NCI-H2081 treated with DMSO at 0.1 percent for 48 hours (cell line): ENCODE results near the gene MUC6.

Experiments used
- DNase-seq: peaks from one replicate; lab custom pipeline; 2025; lab: John Stamatoyannopoulos, UW

MUC6 gene

DNA sequence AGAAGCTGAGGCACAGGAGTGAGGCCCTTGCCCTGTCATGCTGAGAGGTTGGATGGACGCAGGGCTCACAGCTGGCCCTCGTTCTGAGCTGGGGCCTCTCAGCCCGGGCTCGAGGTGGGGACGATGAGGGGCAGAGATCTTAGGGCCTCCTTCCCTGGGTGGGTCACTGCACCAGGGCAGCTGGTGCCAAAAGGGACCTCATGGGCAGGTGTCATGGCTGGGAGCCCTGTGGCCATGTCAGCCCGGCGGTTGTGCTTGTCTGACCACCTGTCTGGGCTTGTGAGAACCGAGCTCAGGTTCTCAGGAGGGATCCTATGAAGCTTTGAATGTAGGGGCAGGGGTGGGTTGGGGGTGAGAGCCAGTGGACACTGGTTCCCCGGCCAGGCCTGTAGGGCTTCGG is 1.8 kb upstream of the MUC6 start:
- no peak for DNase-seq

DNA sequence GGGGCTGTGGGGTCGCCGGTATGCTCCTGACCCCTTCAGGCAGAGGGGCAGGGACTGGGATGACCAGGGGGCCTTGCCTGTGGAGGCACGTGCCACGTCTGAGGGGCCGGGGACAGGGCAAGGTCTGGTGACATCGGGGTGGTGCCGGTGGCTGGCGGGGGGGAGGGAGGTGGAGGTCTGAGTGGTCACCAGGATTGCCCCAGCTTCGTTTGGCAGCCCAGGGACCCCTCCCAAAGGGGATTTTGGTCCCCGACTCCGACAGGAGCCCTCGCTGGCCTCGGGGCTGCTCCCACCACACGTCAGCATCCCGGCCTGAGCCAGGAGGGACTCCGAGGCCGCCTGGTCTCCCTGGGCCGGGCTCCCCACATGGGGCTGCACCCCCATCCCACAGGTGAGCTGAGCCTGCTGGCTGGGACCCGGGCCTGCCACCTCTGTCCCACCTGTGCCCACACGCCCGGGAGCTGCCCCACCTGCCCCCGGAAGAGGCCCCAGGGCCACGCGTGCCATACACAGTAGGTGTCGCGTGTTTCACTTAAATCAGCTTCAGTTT is 1.1 kb upstream of the MUC6 start:
- DNase-seq, result no peak

DNA sequence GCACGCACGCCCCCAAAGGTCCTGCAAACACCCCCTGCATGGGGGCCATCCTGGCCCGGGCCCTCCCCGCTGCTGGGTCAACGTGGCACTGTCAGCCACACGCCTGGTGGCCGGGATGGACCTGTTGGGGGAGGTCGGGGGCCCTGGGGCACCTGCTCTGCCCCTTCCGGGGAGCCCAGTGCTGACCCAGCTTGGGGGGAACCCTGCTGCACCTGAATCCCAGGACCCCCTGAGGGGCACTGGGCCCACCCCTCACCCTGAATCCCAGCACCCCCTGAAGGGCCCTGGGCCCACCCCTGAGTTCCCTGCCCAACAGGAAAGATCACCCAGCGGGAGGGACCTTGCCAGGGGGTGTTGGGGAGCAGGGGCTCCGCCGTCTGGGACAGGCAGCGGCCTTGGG is 413 bp upstream of the MUC6 start:
- DNase-seq, result no peak

DNA sequence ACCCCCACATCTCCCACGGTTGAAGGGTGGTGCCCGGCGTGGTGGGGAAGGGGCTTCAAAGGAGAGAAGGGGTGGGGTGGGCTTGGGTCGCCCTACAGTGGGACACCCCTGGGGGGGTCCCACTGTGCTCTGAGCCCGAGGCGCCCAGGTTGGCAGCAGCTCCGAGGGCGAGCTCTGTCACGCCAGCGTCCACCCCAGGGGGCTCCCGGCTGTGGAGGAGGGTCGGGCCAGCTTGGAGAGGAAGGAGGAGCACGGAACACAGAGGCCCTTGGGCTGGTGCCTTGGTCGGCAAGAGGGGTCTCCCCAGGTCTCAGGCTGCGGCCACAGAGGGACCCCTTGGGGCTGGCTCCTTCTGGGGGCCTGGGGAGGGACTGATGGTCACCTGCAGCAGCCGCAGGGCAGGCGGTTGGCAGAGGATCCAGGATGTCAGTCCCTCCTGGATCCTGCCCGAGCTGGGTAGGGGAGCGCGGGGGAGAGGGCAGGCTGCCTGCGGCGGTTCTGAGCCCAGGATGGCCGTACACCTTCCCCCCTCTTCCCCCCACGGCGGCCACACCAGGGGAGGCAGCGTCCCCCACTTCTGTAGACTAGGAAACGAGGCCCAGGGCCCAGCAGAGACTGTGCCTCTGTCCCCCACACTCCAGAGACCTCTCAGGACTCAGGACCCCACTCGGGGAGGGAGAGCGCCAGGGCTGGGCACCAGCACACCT is 788 bp downstream of the MUC6 start:
- DNase-seq, result no peak

DNA sequence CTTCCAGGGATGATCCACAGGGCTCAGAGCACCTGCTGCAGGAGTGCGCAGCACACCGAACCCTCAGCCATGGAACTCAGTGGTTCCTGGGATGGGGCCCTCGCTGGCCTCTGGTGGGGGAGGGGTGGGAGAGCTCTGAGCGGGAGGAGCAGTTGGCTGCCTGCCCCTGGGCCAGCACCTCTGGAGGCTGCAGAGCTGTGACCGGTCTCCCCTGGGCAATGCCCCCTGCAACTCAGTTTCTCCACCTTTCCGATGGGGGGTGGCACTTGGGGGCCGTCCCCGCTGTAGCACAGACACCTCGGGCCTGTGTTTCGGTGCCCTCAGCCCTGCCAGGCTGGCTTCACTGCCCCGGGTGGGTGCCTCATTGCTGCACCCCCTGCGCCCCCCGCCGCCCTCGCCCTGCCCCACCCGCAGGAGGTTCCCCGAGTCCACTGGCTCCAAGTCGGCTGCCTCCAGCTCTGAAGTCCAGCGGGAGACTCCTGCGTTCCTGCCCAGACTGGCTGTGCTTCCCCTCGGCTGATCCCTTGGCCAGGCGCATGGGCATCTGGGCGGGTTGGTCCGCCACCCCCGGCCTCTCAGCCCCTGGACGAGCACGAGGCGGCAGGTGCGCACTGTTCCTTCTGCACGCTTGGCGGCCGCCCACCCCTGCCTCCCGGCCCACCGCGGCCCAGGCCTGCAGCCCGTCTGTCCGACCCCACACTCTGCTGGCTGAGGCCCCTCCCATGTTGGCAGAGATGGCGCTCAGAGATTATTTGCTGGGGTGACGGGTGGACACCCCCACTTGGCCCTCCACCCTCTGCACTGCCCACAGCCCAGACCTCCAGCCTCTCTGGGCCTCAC is 1.8 kb downstream of the MUC6 start:
- DNase-seq, result no peak

DNA sequence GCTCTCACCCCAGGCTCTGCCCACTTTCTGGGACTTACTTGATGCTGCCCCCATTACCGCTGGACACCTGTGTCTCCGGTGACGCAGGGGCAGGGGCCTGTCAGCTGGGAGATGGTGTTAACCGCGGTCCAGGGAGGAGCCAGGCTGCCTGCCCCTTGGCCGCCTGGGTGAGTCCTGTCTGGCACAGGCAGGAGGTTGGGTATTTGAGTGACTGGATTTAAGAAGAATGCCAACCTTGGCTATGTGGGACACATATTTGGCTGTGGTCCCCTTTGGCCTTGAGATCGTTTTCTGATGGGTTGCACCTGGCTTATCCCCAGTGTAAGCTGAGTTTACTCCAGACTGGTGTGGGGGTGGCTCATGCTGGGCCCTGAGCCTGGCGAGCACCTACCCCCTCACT is 2.5 kb downstream of the MUC6 start:
- DNase-seq, result no peak

DNA sequence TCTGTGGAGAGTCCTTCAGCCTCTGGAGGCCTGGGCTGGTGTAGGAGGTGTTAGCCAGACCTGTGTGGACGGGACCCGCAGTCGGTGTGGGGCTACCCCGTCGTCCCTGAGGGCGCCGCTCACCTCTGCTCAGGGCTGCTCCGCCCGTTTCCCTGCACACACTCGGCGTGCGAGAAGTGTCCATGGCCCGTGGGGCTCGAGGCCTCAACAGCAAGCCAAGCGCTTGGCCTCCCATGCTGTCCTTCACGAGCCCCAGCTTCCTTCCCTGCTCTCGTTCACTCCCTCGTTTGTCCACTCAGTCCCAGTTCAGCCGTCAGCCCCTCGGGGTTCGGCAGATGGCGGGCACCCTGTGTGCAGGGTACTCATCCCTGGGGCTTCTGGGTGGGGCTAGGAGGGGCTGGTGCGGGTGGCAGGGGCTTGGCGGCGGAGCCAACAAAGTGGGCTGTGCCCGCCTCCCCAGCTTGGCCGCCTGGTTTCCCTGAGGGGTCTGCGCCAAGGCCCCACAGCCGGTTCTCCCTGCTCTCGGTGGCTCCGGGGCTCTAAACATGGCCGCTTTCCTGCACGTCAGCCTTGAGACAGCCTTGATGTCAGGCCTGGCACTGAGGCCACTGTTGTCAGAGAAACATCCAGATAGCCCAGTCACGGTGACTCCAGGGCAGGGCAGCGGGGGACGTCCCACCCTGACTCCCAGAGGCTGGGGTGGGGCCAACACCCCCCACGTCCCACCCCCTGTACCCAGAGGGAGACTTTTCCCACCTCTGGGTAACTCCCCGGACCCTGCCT is 3.3 kb downstream of the MUC6 start:
- DNase-seq, result no peak

DNA sequence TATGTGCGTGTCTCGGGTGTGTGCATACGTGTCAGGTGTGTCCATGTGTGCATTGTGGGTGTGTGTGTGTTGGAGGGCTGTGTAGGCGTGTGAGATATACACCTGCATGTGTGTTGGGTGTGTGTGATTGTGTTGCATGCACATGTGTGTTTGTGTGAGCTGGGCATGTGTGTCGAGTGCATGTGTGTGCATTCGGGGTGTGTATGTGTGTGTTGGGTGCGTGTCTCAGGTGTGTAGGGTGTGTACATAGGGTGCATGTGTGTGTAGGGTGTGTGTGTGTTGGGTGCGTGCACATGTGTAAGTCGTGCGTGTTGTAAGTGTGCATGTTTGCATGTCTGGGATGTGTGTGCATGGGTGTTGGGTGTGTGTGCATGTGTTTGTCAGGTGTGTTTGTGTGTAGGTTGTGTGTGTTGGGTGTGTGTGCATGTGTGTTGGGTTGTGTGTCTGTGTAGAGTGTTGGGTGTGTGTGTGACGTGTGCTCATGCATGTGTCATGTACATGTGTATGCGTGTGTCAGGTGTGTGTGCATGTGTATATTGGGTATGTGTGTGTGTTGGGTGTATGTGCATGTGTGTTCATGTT is 4.1 kb downstream of the MUC6 start:
- no peak for DNase-seq

DNA sequence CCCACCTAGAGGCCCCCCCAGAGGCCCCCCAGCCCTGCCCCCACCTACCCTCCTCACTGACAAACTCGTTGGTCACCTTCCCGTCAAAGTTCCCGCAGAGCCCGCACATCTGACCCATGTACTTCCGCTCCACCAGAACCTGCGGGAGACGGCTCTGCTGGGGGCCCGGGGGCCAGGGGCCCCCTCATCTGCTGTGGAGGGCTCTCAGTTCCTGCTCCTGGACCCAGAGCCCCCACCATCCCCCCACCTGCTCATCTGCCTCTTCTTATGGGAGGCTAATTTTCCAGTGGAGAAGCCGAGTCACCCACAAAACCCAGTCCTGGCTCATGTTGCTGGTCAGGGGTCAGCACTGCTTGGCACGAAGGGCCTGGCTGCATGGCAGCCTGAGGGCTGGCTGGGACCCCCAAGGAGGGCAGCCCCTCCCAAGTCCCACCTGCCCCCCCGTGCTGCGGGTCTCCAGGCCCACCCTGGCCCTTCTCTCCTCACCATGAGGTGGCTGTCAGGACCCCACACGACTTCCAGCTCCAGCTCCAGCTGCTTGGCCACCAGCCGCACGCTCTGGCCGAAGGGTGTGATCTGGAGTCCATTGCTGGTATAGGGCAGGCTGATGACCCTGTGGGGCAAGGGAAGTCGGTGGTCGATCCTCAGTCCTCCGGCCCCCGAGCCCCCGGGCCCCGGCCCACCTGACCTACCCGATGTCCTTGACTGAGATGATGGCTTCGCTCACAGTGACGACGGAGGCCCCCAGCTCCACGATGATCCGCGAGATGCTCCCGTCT is 5.2 kb downstream of the MUC6 start:
- no peak for DNase-seq

DNA sequence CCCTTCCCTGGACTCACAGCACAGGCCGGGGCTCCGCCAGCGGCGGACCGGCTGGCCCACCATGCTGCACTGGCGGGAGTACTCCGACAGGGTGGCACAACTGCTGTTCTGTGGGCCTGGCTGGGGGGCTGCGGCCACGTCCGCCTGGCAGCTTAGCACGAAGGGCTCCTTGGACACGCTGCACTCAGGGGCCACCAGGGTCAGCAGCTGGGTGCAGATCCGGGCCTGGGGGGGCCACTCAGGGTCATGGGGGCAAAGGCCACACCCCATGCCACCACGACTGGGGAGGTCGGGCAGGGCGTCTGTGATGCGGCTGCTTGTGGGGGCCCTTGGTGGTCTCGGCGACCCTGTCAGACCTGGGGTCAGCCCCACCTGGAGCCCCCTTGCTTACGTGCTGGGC is 6.0 kb downstream of the MUC6 start:
- DNase-seq, result no peak

DNA sequence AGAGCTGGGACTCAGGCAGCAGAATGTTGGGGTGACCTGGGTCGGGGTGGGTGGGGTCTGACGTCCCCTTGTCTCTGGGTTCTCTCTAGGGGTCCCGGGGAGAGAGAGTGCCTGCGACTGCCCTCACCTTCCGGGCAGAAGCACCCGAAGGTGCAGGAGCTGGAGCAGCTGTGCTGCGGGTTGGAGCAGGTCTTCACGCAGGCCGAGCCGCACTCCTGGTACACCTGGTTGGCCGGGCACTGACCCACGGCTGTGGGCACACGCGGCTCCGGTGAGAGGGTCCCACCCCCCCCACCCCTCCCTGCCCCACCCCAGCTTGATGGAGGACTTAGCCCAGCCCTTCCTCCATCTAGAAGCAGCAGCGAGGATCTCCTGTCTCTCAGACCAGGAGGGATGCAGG is 6.4 kb downstream of the MUC6 start:
- DNase-seq, result no peak

DNA sequence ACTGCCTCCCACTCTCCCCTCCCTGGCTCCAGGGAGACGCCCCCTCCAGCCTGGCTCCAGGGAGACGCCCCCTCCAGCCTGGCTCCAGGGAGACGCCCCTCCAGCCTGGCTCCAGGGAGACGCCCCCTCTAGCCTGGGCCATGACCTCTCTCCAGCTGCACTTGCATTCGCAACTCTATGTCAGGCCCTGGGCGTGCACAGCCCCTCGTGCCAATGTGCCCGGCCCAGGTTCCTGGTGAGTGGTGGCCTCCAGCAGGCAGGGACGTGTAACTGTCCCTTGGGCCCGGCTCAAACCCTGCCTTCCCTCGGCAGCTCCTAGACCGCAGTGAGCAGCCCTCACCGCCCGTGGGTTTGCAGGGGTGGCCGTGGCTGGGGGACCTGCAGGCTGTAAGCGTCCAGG is 6.9 kb downstream of the MUC6 start:
- no peak for DNase-seq

DNA sequence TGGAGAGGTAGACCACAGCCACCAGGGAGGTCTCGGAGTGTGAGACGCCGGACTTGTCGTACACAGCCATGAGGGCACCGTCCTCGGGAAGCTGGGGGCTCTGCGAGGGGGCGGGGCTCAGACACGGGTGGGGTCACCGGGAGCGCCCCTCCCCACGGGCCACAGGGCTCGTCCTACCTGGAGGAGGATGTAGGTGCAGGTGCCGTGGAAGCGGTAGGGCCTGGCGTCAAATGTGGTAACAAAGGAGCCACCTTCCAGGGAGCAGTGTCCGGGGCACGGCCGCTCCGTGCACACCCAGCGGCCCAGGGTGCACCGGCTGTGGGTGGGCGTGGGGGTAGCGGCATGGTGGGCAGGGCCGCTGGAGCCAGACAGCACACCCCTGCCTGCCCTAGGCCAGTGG is 7.5 kb downstream of the MUC6 start:
- DNase-seq, result no peak

DNA sequence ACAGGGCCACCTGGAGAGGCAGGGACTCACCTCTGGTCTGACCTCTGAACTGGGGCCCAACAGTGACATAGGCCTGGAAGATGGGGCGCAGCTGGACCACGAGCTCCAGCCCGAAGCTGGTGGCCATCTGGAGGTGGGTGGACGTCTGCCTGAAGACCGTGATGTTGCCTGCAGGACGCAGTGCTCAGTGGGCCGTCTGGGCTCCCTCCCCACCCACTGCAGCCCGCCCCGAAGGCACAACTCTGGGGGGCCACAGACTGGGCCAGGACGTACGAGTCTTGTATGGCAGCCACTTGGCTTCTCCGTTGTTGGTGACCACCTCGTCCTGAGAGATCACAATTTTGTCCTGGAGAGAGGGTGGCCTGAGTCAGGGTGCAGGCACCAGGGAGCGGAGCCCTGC is 7.9 kb downstream of the MUC6 start:
- no peak for DNase-seq

DNA sequence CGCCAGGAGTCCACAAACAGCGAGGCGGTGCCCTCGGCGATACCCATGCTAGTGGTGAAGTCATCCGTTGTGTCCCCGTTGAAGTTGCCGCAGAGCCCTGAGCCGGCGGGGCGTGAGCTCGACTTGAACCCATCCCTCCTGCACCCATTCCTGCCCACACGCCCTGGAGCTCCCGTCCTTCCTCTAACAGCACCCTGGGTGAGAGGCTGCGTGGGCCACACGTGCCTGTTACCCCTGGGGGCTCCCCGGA is 8.3 kb downstream of the MUC6 start:
- DNase-seq, result no peak

DNA sequence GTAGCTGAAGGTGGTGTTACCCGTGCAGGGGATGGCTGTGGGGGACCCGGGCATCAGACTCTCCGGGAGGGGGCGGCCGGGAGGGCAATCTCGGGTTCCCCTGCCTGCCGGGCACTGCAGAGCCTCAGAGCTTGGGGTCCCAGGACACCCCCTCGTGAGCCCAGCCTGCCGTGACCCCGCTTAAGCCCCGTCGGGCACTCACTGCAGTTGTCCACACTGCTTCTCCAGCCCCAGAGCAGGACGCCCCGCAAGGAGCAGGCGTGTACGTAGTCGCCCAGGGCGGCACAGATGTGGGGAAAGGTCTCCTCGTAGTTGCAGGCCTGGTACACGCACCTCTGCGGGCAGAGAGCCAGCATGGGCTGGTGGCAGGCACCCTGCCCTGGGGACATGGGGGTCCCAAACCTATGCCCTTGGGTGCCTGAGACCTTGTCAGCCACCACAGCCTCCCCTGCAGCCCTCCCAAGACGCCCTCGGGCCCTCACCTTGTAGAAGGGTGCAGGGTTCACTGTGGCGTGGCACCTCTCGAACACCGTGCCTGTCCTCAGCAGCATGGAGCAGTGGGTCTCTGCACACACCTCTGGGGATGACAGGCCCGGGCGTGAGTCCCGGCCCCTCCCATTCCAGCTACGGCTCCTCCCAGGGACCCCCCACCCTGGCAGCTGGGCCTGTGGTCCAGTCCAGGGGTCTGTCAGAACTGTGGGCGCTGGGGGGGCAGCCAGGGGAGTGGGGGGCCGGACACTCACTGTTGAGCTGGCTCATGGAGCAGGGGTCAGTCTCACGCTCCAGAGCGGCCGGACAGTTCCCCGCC is 8.8 kb downstream of the MUC6 start:
- DNase-seq, result no peak

DNA sequence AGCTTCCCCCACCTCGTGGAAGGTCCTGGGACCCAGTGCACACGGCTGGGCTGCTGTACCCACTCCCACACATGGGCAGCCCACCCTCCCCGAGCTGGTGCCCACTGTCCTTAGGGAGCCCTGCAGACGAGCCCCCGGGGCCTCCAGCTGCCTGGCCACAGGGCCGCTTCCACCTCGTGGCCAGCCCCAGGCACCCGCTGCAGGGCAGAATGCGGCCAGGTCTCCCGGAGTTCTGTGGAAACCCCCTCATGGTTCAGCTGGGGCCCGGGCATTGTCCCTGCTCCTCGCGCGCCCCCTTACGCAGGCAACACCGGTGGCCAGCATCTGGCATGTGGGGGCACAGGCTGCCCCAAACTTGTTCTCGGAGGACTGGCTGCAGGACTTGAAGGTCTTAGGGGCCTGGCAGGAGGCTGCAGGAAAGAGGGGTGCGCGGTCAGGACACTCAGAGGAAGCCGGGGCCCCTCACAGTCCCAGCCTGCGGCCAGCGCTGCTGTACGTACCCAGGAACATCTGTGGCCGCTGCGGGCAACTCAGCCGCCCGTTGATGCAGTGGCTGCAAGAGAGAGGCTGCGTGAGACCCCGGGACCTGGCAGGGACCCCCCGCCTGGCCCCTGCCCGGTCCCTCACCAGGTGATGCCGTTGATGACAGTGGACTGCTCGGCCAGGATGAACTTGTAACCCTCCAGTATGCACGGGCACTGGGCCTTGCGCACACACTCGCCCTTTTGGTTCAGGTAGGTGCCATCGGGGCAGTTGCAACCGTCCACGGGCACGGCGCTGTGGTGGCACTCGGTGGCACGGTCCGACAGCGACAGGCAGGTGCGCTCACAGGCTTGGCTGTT is 9.7 kb downstream of the MUC6 start:
- no peak for DNase-seq

DNA sequence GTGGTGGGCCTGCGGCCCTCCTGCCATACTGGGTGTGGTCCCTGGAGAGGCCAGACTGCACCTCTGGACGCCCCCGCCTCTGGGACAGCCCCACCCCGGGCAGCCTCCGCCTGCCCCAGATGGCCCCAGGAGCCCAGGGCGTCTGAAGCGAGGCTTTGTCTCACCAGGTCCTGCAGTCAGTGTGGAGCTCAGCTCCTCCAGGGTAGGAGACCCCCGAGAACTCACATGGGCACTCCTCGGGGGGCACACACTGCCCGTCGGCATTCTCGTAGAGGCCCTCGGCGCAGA is 10.4 kb downstream of the MUC6 start:
- DNase-seq, result no peak

DNA sequence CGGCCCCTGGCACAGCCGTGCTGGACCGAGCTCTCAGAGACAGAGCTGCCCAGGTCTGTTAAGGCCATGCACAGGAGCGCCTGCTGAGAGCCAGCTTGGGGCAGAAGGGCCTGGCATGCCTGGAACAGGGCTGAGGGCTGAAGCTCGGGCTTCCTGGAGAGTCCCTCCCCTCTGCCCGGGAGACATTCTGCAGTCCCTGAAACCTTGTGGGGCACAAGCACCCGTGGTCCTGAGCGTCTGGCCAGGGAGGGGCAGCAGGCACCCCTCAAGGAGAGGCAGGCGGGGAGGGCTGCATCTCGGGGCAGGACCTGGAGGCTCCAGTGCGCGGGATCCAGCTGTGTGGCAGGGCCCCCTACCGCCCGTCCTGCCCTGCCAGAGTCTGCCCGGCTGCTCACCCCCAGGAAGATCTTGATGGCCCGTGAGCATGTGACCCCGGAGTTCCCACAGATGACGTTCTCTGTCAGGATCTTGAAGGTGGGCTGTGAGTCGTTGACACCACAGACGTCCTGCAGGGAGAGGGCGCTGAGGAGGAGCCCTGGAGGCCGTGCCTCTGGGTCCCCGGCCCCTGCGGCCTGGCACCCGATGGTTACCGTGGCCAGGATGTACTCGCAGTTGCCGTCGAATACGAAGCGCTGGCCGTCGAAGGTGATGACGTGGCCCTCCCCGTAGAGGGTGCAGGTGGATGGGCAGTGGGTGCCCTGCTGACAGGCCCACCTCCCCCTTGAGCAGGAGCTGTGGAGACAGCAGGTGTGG is 10.9 kb downstream of the MUC6 start:
- no peak for DNase-seq
